Measurements from ENCODE around the gene PKP3.
"Not testable (repeated sequence)": the region's sequence is repeated elsewhere in the genome, so short reads cannot be mapped to it uniquely, and the experiment has no call there.

The PKP3 gene

GRCh38 chr11:395866-396265 lies 1.9 kb downstream of the PKP3 start:
- no peak for DNase-seq (ENCODE audit: low read depth, low spot score)

- peak; percentile 67 for DNase-seq (ENCODE audit: low read depth, low spot score)
Measured at GRCh38 chr11:396511-396947, 2.5 kb downstream of the PKP3 start.

- peak; percentile 91 for DNase-seq (ENCODE audit: low read depth, low spot score)
Measured at GRCh38 chr11:396948-397548, 3.0 kb downstream of the PKP3 start.

GRCh38 chr11:398826-399225 lies 4.8 kb downstream of the PKP3 start:
- DNase-seq (ENCODE audit: low read depth, low spot score), result no peak

GRCh38 chr11:399731-400211 lies 5.8 kb downstream of the PKP3 start:
- no peak for DNase-seq (ENCODE audit: low read depth, low spot score)

- no peak for DNase-seq (ENCODE audit: low read depth, low spot score)
Measured at GRCh38 chr11:400241-400689, 6.3 kb downstream of the PKP3 start.

GRCh38 chr11:401196-401595 lies 7.2 kb downstream of the PKP3 start:
- DNase-seq (ENCODE audit: low read depth, low spot score), result not testable (repeated sequence)

- DNase-seq (ENCODE audit: low read depth, low spot score), result no peak
Measured at GRCh38 chr11:403021-403760, 9.2 kb downstream of the PKP3 start.

GRCh38 chr11:403761-404431 lies 9.9 kb downstream of the PKP3 start:
- no peak for DNase-seq (ENCODE audit: low read depth, low spot score)

GRCh38 chr11:404551-405264 lies 10.7 kb downstream of the PKP3 start:
- DNase-seq (ENCODE audit: low read depth, low spot score), result no peak

- DNase-seq (ENCODE audit: low read depth, low spot score), result peak; percentile 67
Measured at GRCh38 chr11:405323-405953, 11.4 kb downstream of the PKP3 start.

GRCh38 chr11:405954-406795 lies 12.2 kb downstream of the PKP3 start:
- DNase-seq (ENCODE audit: low read depth, low spot score), result no peak

- DNase-seq (ENCODE audit: low read depth, low spot score), result peak; percentile 82
Measured at GRCh38 chr11:406796-407650, 13.0 kb downstream of the PKP3 start.

- DNase-seq (ENCODE audit: low read depth, low spot score), result no peak
Measured at GRCh38 chr11:407651-408123, 13.7 kb downstream of the PKP3 start.

- DNase-seq (ENCODE audit: low read depth, low spot score), result no peak
Measured at GRCh38 chr11:408154-409007, 14.4 kb downstream of the PKP3 start.

GRCh38 chr11:409008-409599 lies 15.1 kb downstream of the PKP3 start:
- no peak for DNase-seq (ENCODE audit: low read depth, low spot score)

- no peak for DNase-seq (ENCODE audit: low read depth, low spot score)
Measured at GRCh38 chr11:409600-410483, 15.8 kb downstream of the PKP3 start.
